HEK293T (cell line): Measurements from ENCODE around the gene RABL6.

Experiments
- BHLHE40 ChIP-seq: fragments of 450-650 bp; IDR thresholded peaks from 2 replicates; pipeline ENCODE4 v1.6.1; 2016; ENCODE audit warnings: mild to moderate bottlenecking, moderate library complexity, borderline replicate concordance
- FOXA1 ChIP-seq: fragments of 450-650 bp; IDR thresholded peaks from 2 replicates; pipeline ENCODE4 v1.6.1; 2016; ENCODE audit warnings: mild to moderate bottlenecking
- NFRKB ChIP-seq: fragments of 450-650 bp; IDR thresholded peaks from 2 replicates; pipeline ENCODE4 v1.6.1; 2016; ENCODE audit warnings: mild to moderate bottlenecking, moderate library complexity
- SP1 ChIP-seq: fragments of 450-650 bp; IDR thresholded peaks from 2 replicates; pipeline ENCODE4 v1.6.1; 2017
- SUZ12 ChIP-seq: fragments of 450-650 bp; IDR thresholded peaks from 2 replicates; pipeline ENCODE4 v1.6.1; 2016; ENCODE audit warnings: mild to moderate bottlenecking
- TARDBP ChIP-seq: fragments of 450-650 bp; IDR thresholded peaks from 2 replicates; pipeline ENCODE4 v1.6.1; 2016

DNA sequence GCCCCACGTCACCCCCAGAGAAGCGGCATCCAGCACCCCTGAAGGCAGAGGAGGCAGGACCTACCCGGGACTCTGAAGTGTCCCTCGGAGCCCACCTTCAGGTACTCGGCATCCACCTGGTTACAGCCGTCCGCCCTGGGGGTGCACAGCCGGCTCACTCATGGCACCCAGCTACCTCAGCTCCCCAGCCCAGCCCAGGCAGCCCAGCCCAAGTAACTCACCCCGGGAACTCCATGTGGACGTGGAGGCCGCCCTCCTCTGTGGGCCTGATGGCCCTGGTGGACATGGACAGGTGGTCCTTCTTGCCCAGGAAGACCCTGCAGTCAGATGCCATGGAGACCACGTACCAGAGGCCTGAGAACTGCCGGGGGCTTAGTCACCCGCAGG, 44.1 kb upstream of the RABL6 start:
- no peak for TF ChIP-seq SUZ12
- TF ChIP-seq BHLHE40, result no peak
- no peak for TF ChIP-seq FOXA1
- TF ChIP-seq NFRKB, result no peak
- TF ChIP-seq TARDBP, result no peak
- no peak for TF ChIP-seq SP1
